Mucosa of rectum (tissue), 2 donors: ENCODE results near the gene NAALADL2.

ENCODE experiments used
- H3K27ac ChIP-seq, 2 donors: one replicate each; pipeline ENCODE4 v1.7.0; 2013; ENCODE audit warnings: inconsistent platforms in 2 of 2, low read depth in 2 of 2, low read length in 2 of 2
- H3K27me3 ChIP-seq, 2 donors: one replicate each; pipeline ENCODE4 v1.7.0; 2013; ENCODE audit warnings: low read length in 2 of 2; ENCODE audit not compliant: control insufficient read depth in 2 of 2, insufficient read depth in 2 of 2
- H3K36me3 ChIP-seq, 2 donors: one replicate each; pipeline ENCODE4 v1.7.0; 2013; ENCODE audit warnings: low read length in 2 of 2; ENCODE audit not compliant: control insufficient read depth in 2 of 2, insufficient read depth in 2 of 2
- H3K4me1 ChIP-seq, 2 donors: one replicate each; pipeline ENCODE4 v1.7.0; 2013; ENCODE audit warnings: low read length in 2 of 2, mild to moderate bottlenecking in 1 of 2; ENCODE audit not compliant: control insufficient read depth in 2 of 2, insufficient read depth in 2 of 2
- H3K4me3 ChIP-seq, 2 donors: one replicate each; pipeline ENCODE4 v1.7.0; 2013; ENCODE audit warnings: low read length in 2 of 2
- H3K9ac ChIP-seq, 2 donors: one replicate each; pipeline ENCODE4 v1.7.0; 2013; ENCODE audit warnings: low read length in 2 of 2, low read depth in 1 of 2, mild to moderate bottlenecking in 1 of 2
- H3K9me3 ChIP-seq, 2 donors: one replicate each; pipeline ENCODE4 v1.7.0; 2013; ENCODE audit warnings: low read length in 2 of 2; ENCODE audit not compliant: control insufficient read depth in 2 of 2
- donor health status: healthy.
- donor health status: Normal muscosa, but diverticular disease.

NAALADL2 gene

DNA sequence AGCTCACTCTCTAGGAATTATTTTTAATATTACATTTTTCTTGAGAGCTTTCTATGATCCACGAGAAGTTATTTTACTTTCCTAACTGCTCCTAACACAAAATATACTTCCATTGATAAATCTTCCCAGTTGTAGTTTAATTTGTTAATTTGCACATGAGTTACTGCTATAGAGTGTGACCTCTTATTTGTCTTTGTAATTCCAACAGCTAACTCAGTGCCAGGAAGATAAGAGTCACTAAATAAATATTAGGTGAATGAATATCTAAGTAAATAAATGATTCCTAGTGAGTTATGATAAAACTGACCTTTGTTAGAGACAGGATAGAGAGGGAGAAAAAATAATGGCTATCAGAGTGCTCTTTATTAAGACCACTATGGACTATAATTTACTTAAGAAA lies 319.9 kb downstream of the NAALADL2 start:
- Histone ChIP-seq H3K4me1 (no peaks in the 10 kb centered on the region), H3K4me3 (no peak overlapping the region), H3K27ac (no peak overlapping the region), H3K27me3 (no peaks in the 10 kb centered on the region), H3K9ac (no peak overlapping the region), H3K9me3 (no peaks in the 10 kb centered on the region), H3K36me3 (no peaks in the 10 kb centered on the region)

GRCh38 chr3:175184392-175184791 lies 325.3 kb downstream of the NAALADL2 start:
- Histone ChIP-seq H3K27ac (no peak overlapping the region), H3K27me3 (no peaks in the 10 kb centered on the region), H3K9ac (no peak overlapping the region), H3K4me3 (no peak overlapping the region), H3K36me3 (no peaks in the 10 kb centered on the region), H3K4me1 (no peaks in the 10 kb centered on the region), H3K9me3 (no peaks in the 10 kb centered on the region)

GRCh38 chr3:175185903-175186302 lies 326.8 kb downstream of the NAALADL2 start:
- Histone ChIP-seq H3K4me3 (no peak overlapping the region), H3K36me3 (no peaks in the 10 kb centered on the region), H3K9ac (no peak overlapping the region), H3K4me1 (no peaks in the 10 kb centered on the region), H3K27me3 (no peaks in the 10 kb centered on the region), H3K9me3 (no peaks in the 10 kb centered on the region), H3K27ac (no peak overlapping the region)

DNA sequence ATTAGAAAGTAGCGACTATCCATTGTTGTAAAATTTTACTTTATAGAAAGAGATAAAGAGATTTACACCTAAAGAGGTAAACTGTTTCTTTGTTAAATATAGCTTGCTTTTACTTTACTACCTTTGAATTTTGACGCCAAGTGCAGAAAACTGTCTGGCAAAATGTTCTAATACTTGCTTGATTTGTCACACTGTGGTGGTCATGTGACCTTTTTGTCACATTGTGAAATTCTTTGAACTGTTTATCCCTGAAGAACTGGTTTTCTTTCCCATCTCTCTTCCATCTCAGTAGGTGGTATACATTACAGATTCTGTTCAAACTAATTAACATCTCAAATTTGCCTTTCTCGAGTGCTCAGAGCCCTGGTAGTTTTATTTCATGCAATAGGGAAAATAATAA lies 327.4 kb downstream of the NAALADL2 start:
- H3K9me3 ChIP-seq: no peaks in the 10 kb centered on the region
- no peaks in the 10 kb centered on the region for H3K27me3 ChIP-seq
- no peaks in the 10 kb centered on the region for H3K4me1 ChIP-seq
- H3K9ac ChIP-seq: no peak overlapping the region
- H3K27ac ChIP-seq: no peak overlapping the region
- H3K36me3 ChIP-seq: no peaks in the 10 kb centered on the region
- no peak overlapping the region for H3K4me3 ChIP-seq

GRCh38 chr3:175187586-175187985 lies 328.5 kb downstream of the NAALADL2 start:
- H3K9ac ChIP-seq: no peak overlapping the region
- no peak overlapping the region for H3K4me3 ChIP-seq
- no peaks in the 10 kb centered on the region for H3K4me1 ChIP-seq
- H3K27me3 ChIP-seq: no peaks in the 10 kb centered on the region
- H3K9me3 ChIP-seq: no peaks in the 10 kb centered on the region
- H3K27ac ChIP-seq: no peak overlapping the region
- H3K36me3 ChIP-seq: no peaks in the 10 kb centered on the region

- Histone ChIP-seq H3K9ac (no peak overlapping the region), H3K36me3 (no peaks in the 10 kb centered on the region), H3K4me1 (no peaks in the 10 kb centered on the region), H3K9me3 (no peaks in the 10 kb centered on the region), H3K4me3 (no peak overlapping the region), H3K27ac (no peak overlapping the region), H3K27me3 (no peaks in the 10 kb centered on the region)
These were observed 333.4 kb downstream of the NAALADL2 start for GRCh38 chr3:175192536-175192935.

GRCh38 chr3:175193815-175194518 lies 334.8 kb downstream of the NAALADL2 start:
- Histone ChIP-seq H3K9me3 (no peaks in the 10 kb centered on the region), H3K36me3 (no peaks in the 10 kb centered on the region), H3K4me1 (no peaks in the 10 kb centered on the region), H3K4me3 (no peak overlapping the region), H3K27me3 (no peaks in the 10 kb centered on the region), H3K27ac (no peak overlapping the region), H3K9ac (no peak overlapping the region)

DNA sequence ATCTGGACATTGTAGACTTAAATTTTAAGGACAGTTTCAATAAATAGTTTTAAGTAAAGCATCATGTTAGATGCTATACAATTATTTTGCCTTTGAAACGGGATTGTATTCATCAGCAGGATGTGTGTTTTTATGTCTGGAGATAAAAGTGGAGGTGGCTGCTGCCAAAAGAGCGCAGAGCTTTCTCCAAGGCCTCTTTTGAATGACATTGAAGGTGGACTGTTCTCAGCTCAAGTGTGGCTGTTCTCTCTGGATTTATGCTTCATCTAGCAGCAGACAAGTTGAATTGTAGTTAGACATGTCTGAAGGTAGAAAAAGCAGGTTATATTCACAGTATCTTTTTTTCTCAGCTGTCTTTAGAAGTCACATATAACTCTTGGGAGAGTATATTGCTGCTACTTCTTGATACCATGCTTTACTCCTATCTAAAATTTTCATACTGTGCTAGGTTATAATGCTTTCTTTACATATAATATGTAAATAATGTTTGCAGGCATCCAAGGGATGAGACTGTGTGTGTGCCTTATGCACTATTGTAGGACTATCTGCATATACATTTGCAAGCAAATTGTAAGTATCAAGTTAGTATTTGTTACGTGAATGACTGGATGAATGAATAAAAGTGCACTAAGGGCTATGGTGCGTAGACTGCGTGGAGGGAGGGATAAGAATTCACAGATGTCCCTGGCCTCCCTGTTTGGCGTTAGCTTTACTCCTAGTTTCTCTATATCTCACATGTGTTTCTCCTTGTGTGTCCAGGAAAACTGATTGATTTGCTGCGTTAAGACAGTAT lies 340.1 kb downstream of the NAALADL2 start:
- no peaks in the 10 kb centered on the region for H3K4me1 ChIP-seq
- no peak overlapping the region for H3K27ac ChIP-seq
- H3K9ac ChIP-seq: no peak overlapping the region
- H3K4me3 ChIP-seq: no peak overlapping the region
- H3K9me3 ChIP-seq: no peaks in the 10 kb centered on the region
- no peaks in the 10 kb centered on the region for H3K36me3 ChIP-seq
- no peaks in the 10 kb centered on the region for H3K27me3 ChIP-seq

GRCh38 chr3:175199961-175200360 lies 340.8 kb downstream of the NAALADL2 start:
- no peak overlapping the region for H3K27ac ChIP-seq
- H3K36me3 ChIP-seq: no peaks in the 10 kb centered on the region
- H3K9me3 ChIP-seq: no peaks in the 10 kb centered on the region
- H3K27me3 ChIP-seq: no peaks in the 10 kb centered on the region
- no peaks in the 10 kb centered on the region for H3K4me1 ChIP-seq
- H3K9ac ChIP-seq: no peak overlapping the region
- H3K4me3 ChIP-seq: no peak overlapping the region

DNA sequence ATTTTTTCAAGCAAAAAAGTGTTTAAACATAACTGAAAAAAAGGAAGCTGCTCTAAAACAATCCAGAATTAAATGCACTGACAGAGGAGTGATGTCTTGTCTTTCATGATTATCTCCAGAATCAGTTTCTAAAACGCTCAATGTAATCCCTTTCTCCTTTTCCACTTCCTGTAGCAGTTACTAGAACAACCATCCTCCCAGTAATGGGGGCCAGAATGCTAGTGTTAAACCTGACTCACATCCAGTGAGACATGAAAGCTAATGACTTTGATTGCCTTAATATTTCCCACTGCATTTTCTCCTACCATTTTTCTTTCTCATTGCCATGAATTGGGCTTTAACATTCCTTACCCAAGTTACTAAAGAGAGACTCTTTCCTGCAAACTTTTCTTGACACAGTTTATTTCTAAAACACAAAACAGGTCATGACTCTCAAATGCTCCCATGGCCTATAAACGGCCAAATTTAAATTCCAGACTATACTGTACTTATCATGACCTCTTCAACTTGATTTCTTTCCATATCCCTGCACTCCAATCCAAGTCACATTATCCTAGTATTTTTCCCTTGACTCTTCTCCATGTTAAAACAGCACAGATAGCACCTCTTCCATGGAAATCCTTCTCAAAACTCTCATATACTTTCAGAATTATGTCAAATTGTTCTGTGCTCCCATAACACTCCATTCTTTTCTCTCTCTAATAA lies 341.4 kb downstream of the NAALADL2 start:
- Histone ChIP-seq H3K27ac (no peak overlapping the region), H3K36me3 (no peaks in the 10 kb centered on the region), H3K27me3 (no peaks in the 10 kb centered on the region), H3K9ac (no peak overlapping the region), H3K4me1 (no peaks in the 10 kb centered on the region), H3K4me3 (no peak overlapping the region), H3K9me3 (no peaks in the 10 kb centered on the region)
